ENCODE results near the gene CD177.
"Not testable (repeated sequence)": the region's sequence is repeated elsewhere in the genome, so short reads cannot be mapped to it uniquely, and the experiment has no call there.

CD177 gene

GRCh38 chr19:43336508-43336907, 17.0 kb upstream of the CD177 start:
- not testable (repeated sequence) for DNase-seq

DNA sequence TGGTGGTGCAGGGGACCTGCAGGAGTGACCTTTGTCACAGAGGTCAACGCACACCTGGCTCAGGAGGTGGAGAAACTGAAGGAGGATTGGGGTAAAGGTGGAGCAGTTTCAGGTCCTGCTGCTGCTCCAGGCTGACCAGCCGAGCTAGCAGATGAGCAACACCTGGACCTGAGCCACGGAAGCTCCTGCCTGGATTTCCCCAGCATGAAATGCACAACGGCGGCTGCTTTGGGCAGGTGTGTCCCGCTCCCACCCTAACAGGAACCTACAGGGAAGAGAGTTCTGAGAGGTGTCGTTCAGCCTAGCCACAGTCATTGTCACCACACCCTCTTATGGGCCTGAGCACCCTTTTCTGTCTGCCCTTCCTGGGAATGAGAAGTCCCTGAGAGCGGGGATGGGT, 15.7 kb upstream of the CD177 start:
- DNase-seq, result no peak

DNA sequence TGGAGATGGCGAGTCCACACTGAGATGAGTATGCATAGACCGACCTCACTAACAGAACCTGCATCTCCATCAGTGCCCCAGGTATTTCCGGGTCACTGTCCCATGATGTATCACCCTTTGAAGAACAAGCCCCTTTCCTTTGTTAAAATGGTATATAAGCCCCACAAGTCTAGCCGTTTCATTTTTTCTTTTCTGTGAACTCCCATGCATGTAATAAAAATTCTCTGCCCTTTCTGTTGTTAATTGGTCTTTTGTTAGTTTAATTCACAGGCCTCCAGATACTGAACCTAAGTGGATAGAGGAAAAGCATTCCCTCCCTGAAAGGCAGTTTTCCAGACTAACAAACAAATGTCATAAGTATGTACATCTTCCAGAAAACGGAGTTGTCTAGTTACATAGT, 15.0 kb upstream of the CD177 start:
- no peak for DNase-seq

DNA sequence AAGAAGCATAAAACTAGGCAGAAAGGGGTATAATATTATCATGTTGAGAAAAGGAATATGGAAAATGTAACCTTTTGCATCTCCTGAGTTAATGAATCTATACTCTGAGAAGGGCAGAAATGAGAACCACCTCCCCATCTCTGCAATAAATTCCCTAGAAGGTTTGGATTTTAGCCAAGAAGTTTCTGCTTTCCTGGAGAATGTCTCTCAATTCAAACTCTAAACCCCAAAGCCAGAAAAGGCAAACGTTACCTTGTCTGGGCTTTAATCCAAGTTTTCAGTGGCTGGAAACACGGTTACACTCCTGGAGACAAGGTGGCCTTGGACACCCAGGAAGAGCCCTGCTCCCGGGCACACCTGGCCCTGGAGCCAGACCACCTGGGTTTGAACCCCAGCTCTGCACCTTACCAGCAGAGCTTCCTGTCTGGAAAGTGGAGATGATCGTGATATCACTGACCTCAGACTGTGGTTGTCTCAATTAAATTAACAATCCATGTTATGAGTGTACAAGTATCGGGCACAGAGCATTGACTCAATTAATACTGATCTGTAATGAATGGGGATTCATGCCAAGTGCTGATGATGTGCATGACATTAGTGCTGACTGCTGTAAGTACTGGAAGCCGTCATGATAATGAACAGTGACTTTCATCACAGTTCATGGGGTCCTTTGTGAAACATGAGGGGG, 14.1 kb upstream of the CD177 start:
- DNase-seq, result not testable (repeated sequence)

- not testable (repeated sequence) for DNase-seq
Measured at GRCh38 chr19:43340101-43340500, 13.4 kb upstream of the CD177 start.

- DNase-seq, result not testable (repeated sequence)
Measured at GRCh38 chr19:43341098-43341497, 12.4 kb upstream of the CD177 start.

DNA sequence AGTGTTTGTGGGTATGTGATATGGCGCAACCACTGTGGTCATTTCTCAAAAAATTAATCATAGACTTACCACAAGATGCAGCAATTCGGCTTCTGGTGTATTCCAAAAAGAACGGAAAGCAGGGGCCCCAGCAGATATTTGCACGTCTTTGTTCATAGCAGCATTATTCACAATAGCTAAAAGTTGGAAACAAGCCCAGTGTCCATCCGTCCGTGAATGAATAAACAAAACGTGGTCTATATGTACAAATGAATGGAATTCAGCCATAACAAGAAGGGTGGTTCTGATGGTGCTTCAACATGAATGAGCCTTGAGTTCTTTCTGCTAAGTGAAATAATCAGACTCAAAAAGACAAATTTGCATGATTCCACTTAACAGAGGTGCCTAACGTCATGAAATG, 11.4 kb upstream of the CD177 start:
- DNase-seq, result not testable (repeated sequence)

GRCh38 chr19:43344347-43344925, 9.1 kb upstream of the CD177 start:
- DNase-seq, result not testable (repeated sequence)

DNA sequence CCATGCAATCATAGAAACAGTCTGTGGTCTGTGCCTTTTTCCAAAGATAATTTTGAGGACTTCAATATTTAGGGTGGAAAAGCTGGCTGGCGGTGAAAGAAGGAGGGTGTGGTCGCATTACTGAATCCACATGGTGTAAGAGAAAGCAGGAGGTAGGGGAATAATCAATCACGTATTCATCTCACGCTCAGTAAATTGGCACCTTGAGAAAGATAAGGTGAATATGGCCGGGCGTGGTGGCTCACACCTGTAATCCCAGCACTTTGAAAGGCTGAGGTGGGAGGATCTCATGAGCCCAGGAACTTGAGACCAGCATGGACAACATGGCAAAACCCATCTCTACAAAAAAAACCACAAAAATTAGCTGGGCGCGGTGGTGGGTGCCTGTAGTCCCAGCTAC, 3.7 kb upstream of the CD177 start:
- not testable (repeated sequence) for DNase-seq

DNA sequence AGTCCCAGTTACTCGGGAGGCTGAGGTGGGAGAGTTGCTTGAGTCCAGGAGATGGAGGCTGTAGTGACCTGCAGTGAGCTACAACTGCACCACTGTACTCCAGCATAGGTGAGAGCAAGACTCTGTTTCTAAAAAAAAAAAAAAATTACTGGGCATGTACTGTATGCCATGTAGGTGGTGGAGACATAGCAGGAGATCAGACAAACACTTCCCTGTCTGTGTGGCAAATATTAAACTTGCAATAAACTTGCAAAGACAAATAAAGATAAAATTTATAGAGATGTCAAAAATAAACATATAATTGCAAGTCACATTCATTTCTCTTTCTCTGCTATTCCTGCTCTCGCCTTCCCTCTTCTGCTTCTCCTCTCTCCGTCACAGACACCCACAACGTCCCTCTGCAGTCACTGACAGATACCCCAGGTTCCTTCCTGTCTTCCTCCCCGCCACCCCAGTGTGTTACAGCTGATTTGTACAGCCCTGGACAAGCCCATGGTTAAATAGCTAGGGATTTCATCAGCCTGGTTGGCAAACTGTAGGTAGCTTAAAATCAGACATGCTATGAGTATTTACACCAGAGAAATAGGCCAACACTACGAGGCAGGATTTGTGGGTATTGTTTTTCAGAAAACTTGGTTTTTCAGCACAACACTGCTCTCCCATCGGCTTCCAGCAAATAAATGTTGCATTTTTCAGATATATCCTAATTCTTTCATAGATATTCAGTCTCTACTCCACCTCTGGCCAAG, 1.3 kb upstream of the CD177 start:
- DNase-seq, result no peak

DNA sequence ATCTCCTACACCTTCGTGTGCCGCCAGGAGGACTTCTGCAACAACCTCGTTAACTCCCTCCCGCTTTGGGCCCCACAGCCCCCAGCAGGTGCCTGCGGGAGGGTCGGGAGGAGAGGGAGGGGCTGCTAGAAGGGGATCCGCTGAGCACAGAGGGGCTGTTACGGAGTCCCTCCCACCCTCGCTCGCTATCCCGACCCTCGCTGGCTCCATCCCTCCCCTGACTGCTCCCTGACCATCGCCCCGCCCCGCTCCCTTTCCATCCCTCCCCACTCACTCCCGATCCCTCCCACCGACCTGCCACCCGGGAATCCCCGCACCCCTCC, 780 bp downstream of the CD177 start:
- DNase-seq, result no peak

DNA sequence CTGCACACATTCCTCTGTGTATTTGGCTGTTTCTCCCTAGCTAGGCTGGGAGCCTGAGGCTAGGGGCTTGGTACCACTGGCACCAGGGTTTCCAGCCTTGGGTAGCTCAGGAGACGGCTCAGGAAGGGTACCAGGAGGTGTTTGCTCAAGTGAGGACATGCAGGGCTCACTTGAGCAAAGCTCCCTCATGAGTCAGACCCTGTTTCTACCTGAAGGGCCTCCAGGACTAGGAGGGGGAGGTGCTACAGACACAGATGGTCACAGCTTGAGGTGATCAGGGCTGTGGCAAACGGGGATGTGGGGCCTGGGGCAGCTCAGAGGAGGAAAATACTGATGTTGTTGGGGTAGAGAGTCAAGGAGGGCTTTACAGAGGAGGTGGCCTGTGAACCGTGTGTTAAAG, 3.3 kb downstream of the CD177 start:
- DNase-seq, result not testable (repeated sequence)

DNA sequence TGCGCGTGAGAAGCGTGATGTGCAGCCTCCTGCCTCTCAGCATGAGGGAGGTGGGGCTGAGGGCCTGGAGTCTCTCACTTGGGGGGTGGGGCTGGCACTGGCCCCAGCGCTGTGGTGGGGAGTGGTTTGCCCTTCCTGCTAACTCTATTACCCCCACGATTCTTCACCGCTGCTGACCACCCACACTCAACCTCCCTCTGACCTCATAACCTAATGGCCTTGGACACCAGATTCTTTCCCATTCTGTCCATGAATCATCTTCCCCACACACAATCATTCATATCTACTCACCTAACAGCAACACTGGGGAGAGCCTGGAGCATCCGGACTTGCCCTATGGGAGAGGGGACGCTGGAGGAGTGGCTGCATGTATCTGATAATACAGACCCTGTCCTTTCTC, 8.7 kb downstream of the CD177 start:
- no peak for DNase-seq

DNA sequence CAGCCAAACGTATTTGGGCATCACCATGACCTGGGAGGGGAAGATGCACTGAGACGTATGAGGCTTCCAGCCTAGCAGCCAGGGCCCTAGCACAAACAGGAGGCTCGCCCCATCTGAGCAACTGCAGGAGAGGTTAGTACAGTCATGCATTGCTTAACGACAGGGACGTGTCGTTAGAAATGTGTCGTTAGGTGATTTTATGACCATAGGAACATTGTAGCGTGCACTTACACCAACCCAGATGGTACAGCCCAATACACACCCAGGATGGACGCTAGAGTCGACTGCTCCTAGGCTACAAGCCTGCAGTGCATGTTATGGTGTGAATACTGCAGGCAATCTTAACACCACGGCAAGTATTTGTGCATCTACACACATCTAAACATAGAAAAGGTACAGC, 9.3 kb downstream of the CD177 start:
- no peak for DNase-seq

DNA sequence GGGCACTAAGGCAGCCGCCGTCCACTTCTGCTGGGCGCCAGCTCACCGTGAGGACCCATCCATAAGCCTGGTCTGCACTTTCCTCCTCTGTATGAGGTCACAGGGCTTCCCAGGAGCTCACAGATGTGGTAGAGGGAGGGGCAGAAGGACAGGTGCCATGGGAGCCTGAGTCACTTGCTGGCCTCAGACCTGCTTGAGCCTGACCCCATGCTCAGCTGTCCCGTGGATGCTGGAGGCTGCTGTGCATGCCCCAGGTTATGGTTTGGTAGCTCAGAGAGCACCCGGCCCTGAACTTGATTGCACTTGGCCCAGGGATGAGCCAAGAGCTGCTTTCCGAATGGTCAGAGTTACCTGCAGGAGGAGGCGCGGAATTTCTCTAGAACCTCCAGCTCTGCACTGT, 12.2 kb downstream of the CD177 start:
- not testable (repeated sequence) for DNase-seq

- DNase-seq, result no peak
Measured at GRCh38 chr19:43367822-43368221, 14.3 kb downstream of the CD177 start.

GRCh38 chr19:43368897-43369296, 15.4 kb downstream of the CD177 start:
- not testable (repeated sequence) for DNase-seq

GRCh38 chr19:43371909-43372308, 18.4 kb downstream of the CD177 start:
- no peak for DNase-seq

DNA sequence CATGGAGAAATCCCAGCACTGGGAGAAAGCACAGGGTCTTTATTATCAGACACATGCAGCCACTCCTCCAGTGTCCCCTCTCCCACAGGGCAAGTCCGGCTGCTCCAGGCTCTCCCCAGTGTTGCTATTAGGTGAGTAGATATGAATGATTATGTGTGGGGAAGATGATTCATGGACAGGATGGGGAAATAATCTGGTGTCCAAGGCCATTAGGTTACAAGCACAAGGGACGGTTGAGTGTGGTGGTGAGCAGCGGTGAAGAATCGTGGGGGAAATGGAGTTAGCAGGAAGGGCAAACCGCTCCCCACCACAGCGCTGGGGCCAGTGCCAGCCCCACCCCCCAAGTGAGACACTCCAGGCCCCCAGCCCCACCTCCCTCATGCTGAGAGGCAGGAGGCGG, 19.0 kb downstream of the CD177 start:
- no peak for DNase-seq

- DNase-seq, result not testable (repeated sequence)
Measured at GRCh38 chr19:43377624-43378023, 24.1 kb downstream of the CD177 start.

DNA sequence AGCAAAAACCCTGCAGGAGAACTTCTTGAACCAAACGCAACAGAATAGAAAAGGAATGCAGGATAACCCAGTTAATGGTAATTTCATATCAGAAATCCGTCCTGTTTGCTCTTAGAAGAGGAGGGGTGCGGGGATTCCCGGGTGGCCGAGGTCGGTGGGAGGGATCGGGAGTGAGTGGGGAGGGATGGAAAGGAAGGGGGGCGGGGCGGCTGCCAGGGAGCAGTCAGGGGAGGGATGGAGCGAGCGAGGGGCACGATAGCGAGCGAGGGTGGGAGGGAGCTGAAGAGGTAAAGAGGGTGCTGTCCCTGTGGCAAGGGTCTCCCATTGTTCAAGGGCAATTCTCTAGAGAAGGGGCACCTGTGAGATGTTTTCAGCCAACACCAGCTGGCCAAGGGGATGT, 26.5 kb downstream of the CD177 start:
- no peak for DNase-seq

DNA sequence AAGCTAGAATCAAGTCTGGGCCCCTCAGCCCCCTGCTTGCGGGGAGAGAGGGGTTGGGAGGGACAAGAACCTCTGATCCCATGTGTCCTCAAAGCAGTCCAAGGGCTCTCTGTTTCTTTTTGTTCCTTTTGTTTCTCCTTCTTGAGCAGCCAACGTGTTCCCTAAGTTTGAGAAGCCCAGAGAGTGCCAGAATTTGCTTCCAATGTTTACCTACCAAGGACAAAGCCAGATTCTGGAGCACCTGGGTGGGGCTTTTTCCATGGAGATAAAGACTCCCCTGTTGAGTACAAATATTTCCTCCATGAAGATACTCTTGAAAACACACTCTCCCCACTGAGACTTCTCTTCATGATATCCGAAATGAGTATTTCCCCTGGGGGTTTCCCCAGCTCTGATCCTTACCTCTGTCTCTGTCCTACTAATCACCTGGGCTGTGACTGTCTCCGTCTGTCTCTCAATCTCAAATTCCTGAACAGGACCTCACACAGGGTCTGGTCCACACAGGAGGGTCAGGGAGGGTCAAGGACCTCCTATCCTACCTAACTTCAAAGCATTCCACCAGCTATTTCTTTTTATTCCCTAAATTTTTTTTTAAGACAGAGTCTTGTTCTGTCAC, 27.4 kb downstream of the CD177 start:
- DNase-seq, result no peak

DNA sequence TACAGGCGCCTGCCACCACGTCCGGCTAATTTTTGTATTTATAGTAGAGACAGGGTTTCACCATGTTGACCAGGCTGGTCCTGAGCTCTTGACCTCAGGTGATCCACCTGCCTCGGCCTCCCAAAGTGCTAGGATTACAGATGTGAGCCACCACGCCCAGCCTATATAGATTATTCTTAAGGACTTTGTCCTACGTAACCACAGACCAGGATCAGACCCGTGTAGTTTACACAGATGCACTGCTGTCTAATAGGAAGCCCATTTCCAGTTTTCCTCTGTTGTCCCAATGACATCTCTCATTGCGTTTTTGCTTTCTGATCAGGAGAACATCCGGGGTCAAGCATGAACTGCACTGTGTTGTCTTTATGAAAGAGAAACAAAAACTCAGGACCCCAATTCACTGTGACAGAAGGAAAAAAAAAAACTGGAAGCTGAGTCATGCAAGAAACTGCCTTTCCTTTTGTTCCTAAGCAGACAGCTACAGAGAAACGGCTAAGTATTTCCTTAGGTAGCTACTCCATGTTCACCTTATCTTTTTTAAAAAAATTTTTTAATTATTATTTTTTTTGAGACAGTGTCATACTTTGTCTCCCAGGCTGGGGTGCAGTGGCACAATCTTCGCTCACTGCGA, 29.2 kb downstream of the CD177 start:
- DNase-seq, result not testable (repeated sequence)
